GM23338 (cell line): Measurements from ENCODE around the gene ANKRD13C.

Source experiments
- CREB1 ChIP-seq: fragments of 250-450 bp; sonication (Bioruptor Pico); IDR thresholded peaks from 2 replicates; pipeline ENCODE4 v1.5.0; 2020; ENCODE audit warnings: low read depth, mild to moderate bottlenecking, moderate library complexity
- CTCF ChIP-seq, 2 experiments: fragments of 200-600 bp in 1 of 2; sonication (generic) in 1 of 2; conservative IDR thresholded peaks; 2 replicates each; pipeline versions ENCODE4 v1.5.1 to v1.6.1; 2016 to 2017; ENCODE audit warnings: antibody characterized with exemption in 2 of 2, low read depth in 2 of 2, mild to moderate bottlenecking in 2 of 2, moderate library complexity in 1 of 2
- EZH2 ChIP-seq: fragments of 200-600 bp; sonication (generic); IDR thresholded peaks from one replicate; pipeline ENCODE4 v1.8.0; 2017; ENCODE audit warnings: antibody characterized with exemption, mild to moderate bottlenecking, low read depth; ENCODE audit not compliant: unreplicated experiment
- EZH2phosphoT487 ChIP-seq: fragments of 200-600 bp; sonication (generic); IDR thresholded peaks from one replicate; pipeline ENCODE4 v1.8.1; 2018; ENCODE audit warnings: antibody characterized with exemption; ENCODE audit not compliant: unreplicated experiment
- JUNB ChIP-seq: IDR thresholded peaks from one replicate; pipeline ENCODE4 v1.6.1; 2016; ENCODE audit warnings: antibody characterized with exemption; ENCODE audit not compliant: unreplicated experiment
- POLR2AphosphoS5 ChIP-seq: IDR thresholded peaks from 2 replicates; pipeline ENCODE4 v1.6.1; 2016; ENCODE audit warnings: antibody characterized with exemption, low read depth
- STAT1 ChIP-seq: IDR thresholded peaks from one replicate; pipeline ENCODE4 v1.6.1; 2016; ENCODE audit warnings: antibody characterized with exemption; ENCODE audit not compliant: unreplicated experiment
- ZNF114 ChIP-seq: fragments of 250-450 bp; sonication (Bioruptor Pico); IDR thresholded peaks from 2 replicates; pipeline ENCODE4 v1.5.0; 2020; ENCODE audit warnings: mild to moderate bottlenecking, moderate library complexity
- ZNF331 ChIP-seq: fragments of 250-450 bp; sonication (Bioruptor Pico); IDR thresholded peaks from 2 replicates; pipeline ENCODE4 v1.5.0; 2020; ENCODE audit warnings: low read depth, mild to moderate bottlenecking, moderate library complexity
- TF ChIP-seq, protein P1 (sequence below): IDR thresholded peaks from one replicate; pipeline ENCODE4 v1.6.1; 2018; ENCODE audit warnings: antibody characterized with exemption; ENCODE audit not compliant: unreplicated experiment
- TF ChIP-seq, protein P2 (sequence below): fragments of 250-450 bp; sonication (Bioruptor Pico); IDR thresholded peaks from 2 replicates; pipeline ENCODE4 v1.5.0; 2020; ENCODE audit warnings: mild to moderate bottlenecking, moderate library complexity
- TF ChIP-seq, protein P3 (sequence below): IDR thresholded peaks from 2 replicates; pipeline ENCODE4 v1.6.1; 2016; ENCODE audit warnings: antibody characterized with exemption

GRCh38 chr1:70354332-70355110 is at the start of gene ANKRD13C:
- TF ChIP-seq CTCF (conservative IDR thresholded peaks at IDR 0.05; ENCODE audit: low read depth in 2 of 2) (no peak), EZH2 (no peak), EZH2phosphoT487 (no peak), ZNF114 (0 out of 2 replicates have a peak, but pooled peaks have one; percentile 19), JUNB (no peak), STAT1 (no peak), POLR2AphosphoS5 (peak; percentile 90), CREB1 (CRISPR knock-in tag) (peak; percentile 94), ZNF331 (CRISPR knock-in tag) (no peak)
- TF ChIP-seq, protein P1, sequence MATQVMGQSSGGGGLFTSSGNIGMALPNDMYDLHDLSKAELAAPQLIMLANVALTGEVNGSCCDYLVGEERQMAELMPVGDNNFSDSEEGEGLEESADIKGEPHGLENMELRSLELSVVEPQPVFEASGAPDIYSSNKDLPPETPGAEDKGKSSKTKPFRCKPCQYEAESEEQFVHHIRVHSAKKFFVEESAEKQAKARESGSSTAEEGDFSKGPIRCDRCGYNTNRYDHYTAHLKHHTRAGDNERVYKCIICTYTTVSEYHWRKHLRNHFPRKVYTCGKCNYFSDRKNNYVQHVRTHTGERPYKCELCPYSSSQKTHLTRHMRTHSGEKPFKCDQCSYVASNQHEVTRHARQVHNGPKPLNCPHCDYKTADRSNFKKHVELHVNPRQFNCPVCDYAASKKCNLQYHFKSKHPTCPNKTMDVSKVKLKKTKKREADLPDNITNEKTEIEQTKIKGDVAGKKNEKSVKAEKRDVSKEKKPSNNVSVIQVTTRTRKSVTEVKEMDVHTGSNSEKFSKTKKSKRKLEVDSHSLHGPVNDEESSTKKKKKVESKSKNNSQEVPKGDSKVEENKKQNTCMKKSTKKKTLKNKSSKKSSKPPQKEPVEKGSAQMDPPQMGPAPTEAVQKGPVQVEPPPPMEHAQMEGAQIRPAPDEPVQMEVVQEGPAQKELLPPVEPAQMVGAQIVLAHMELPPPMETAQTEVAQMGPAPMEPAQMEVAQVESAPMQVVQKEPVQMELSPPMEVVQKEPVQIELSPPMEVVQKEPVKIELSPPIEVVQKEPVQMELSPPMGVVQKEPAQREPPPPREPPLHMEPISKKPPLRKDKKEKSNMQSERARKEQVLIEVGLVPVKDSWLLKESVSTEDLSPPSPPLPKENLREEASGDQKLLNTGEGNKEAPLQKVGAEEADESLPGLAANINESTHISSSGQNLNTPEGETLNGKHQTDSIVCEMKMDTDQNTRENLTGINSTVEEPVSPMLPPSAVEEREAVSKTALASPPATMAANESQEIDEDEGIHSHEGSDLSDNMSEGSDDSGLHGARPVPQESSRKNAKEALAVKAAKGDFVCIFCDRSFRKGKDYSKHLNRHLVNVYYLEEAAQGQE: no peak
- TF ChIP-seq, protein P2, sequence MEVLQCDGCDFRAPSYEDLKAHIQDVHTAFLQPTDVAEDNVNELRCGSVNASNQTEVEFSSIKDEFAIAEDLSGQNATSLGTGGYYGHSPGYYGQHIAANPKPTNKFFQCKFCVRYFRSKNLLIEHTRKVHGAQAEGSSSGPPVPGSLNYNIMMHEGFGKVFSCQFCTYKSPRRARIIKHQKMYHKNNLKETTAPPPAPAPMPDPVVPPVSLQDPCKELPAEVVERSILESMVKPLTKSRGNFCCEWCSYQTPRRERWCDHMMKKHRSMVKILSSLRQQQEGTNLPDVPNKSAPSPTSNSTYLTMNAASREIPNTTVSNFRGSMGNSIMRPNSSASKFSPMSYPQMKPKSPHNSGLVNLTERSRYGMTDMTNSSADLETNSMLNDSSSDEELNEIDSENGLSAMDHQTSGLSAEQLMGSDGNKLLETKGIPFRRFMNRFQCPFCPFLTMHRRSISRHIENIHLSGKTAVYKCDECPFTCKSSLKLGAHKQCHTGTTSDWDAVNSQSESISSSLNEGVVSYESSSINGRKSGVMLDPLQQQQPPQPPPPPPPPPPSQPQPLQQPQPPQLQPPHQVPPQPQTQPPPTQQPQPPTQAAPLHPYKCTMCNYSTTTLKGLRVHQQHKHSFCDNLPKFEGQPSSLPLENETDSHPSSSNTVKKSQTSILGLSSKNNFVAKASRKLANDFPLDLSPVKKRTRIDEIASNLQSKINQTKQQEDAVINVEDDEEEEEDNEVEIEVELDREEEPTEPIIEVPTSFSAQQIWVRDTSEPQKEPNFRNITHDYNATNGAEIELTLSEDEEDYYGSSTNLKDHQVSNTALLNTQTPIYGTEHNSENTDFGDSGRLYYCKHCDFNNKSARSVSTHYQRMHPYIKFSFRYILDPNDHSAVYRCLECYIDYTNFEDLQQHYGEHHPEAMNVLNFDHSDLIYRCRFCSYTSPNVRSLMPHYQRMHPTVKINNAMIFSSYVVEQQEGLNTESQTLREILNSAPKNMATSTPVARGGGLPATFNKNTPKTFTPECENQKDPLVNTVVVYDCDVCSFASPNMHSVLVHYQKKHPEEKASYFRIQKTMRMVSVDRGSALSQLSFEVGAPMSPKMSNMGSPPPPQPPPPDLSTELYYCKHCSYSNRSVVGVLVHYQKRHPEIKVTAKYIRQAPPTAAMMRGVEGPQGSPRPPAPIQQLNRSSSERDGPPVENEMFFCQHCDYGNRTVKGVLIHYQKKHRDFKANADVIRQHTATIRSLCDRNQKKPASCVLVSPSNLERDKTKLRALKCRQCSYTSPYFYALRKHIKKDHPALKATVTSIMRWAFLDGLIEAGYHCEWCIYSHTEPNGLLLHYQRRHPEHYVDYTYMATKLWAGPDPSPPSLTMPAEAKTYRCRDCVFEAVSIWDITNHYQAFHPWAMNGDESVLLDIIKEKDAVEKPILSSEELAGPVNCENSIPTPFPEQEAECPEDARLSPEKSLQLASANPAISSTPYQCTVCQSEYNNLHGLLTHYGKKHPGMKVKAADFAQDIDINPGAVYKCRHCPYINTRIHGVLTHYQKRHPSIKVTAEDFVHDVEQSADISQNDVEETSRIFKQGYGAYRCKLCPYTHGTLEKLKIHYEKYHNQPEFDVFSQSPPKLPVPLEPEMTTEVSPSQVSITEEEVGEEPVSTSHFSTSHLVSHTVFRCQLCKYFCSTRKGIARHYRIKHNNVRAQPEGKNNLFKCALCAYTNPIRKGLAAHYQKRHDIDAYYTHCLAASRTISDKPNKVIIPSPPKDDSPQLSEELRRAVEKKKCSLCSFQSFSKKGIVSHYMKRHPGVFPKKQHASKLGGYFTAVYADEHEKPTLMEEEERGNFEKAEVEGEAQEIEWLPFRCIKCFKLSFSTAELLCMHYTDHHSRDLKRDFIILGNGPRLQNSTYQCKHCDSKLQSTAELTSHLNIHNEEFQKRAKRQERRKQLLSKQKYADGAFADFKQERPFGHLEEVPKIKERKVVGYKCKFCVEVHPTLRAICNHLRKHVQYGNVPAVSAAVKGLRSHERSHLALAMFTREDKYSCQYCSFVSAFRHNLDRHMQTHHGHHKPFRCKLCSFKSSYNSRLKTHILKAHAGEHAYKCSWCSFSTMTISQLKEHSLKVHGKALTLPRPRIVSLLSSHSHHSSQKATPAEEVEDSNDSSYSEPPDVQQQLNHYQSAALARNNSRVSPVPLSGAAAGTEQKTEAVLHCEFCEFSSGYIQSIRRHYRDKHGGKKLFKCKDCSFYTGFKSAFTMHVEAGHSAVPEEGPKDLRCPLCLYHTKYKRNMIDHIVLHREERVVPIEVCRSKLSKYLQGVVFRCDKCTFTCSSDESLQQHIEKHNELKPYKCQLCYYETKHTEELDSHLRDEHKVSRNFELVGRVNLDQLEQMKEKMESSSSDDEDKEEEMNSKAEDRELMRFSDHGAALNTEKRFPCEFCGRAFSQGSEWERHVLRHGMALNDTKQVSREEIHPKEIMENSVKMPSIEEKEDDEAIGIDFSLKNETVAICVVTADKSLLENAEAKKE (CRISPR knock-in tag): no peak
- TF ChIP-seq, protein P3, sequence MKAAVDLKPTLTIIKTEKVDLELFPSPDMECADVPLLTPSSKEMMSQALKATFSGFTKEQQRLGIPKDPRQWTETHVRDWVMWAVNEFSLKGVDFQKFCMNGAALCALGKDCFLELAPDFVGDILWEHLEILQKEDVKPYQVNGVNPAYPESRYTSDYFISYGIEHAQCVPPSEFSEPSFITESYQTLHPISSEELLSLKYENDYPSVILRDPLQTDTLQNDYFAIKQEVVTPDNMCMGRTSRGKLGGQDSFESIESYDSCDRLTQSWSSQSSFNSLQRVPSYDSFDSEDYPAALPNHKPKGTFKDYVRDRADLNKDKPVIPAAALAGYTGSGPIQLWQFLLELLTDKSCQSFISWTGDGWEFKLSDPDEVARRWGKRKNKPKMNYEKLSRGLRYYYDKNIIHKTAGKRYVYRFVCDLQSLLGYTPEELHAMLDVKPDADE: peak; percentile 64; the same call in 1 of the 2 replicates
